H1 (cell line): ENCODE measurements around the gene SMIM9. TPM values are rescaled to one million over a fixed set of nuclear protein-coding genes. Genes with fewer than 3 reads are reported as not detected.
A peak's percentile ranks its signal among the peaks of the same experiment; 100 is the strongest.

Experiments
- CTCF ChIA-PET: fragments of 300-600 bp; sonication (Branson Sonifier 250); formaldehyde crosslinking; loops from one replicate; lab custom pipeline; 2021; ENCODE audit not compliant: partially characterized antibody; lab: Charles Lee
- POLR2A ChIA-PET: fragments of 300-600 bp; sonication (Branson Sonifier 250); formaldehyde crosslinking; loops from one replicate; lab custom pipeline; 2021; ENCODE audit warnings: inconsistent platforms; ENCODE audit not compliant: partially characterized antibody; lab: Charles Lee
- DNase-seq, 2 experiments: peaks; one replicate each; pipeline versions ENCODE4 v3.0.0 to v3.0.0-alpha.2; 2010 to 2022; ENCODE audit warnings: low spot score in 2 of 2, low read depth in 1 of 2, mixed read lengths in 1 of 2
- FAIRE-seq: peaks from 2 replicates; lab custom pipeline; 2011; peaks lifted over from hg19 to GRCh38; lab: Jason Lieb, UNC
- H2AFZ ChIP-seq: 2 replicates; pipeline ENCODE4 v1.8.1; 2012; ENCODE audit warnings: low read length, inconsistent platforms
- H2AK5ac ChIP-seq: 2 replicates; pipeline ENCODE4 v1.6.1; 2013; ENCODE audit warnings: low read depth, low read length
- H2BK120ac ChIP-seq: replicated peaks from 2 replicates; pipeline ENCODE3; 2013; ENCODE audit warnings: low read depth, low read length, inconsistent platforms
- H2BK12ac ChIP-seq: 2 replicates; pipeline ENCODE4 v1.6.1; 2013; ENCODE audit warnings: low read depth, low read length
- H2BK15ac ChIP-seq: 2 replicates; pipeline ENCODE4 v1.6.1; 2013; ENCODE audit warnings: low read length
- H2BK20ac ChIP-seq: 2 replicates; pipeline ENCODE4 v1.6.1; 2013; ENCODE audit warnings: low read length
- H2BK5ac ChIP-seq: 2 replicates; pipeline ENCODE4 v1.6.1; 2013; ENCODE audit warnings: low read depth, low read length
- H3K14ac ChIP-seq: 2 replicates; pipeline ENCODE4 v1.6.1; 2013; ENCODE audit warnings: inconsistent platforms; ENCODE audit not compliant: insufficient read length
- H3K18ac ChIP-seq: 2 replicates; pipeline ENCODE4 v1.6.1; 2013; ENCODE audit warnings: low read length; ENCODE audit errors: extremely low read depth
- H3K23ac ChIP-seq: 2 replicates; pipeline ENCODE4 v1.6.1; 2013; ENCODE audit warnings: inconsistent platforms; ENCODE audit not compliant: insufficient read length
- H3K23me2 ChIP-seq: 2 replicates; pipeline ENCODE4 v1.6.1; 2013; ENCODE audit warnings: low read depth, low read length
- H3K27ac ChIP-seq: 2 replicates; pipeline ENCODE4 v1.6.1; 2011; ENCODE audit warnings: low read depth, low read length, inconsistent platforms
- H3K27me3 ChIP-seq, 4 experiments: replicated peaks in 1 of 4; 1 replicate in 1 of 4; 2 replicates in 3 of 4; pipeline versions ENCODE4 v1.6.1 to v1.8.1; 2011 to 2013; ENCODE audit warnings: low read length in 3 of 4, mild to moderate bottlenecking in 3 of 4, inconsistent platforms in 2 of 4, mixed read lengths in 2 of 4, moderate library complexity in 1 of 4; ENCODE audit not compliant: control insufficient read depth in 3 of 4, insufficient read depth in 3 of 4; ENCODE audit errors: extremely low read depth in 1 of 4
- H3K36me3 ChIP-seq, 4 experiments: 2 replicates each; pipeline versions ENCODE4 v1.6.1 to v1.8.1; 2011 to 2013; ENCODE audit warnings: mild to moderate bottlenecking in 4 of 4, low read length in 3 of 4, moderate library complexity in 2 of 4, control low read depth in 1 of 4, inconsistent platforms in 1 of 4; ENCODE audit not compliant: insufficient read depth in 4 of 4, control insufficient read depth in 2 of 4
- H3K4ac ChIP-seq: replicated peaks from 2 replicates; pipeline ENCODE3; 2013; ENCODE audit warnings: low read length, low read depth, mixed read lengths, inconsistent platforms; ENCODE audit not compliant: insufficient read length
- H3K4me1 ChIP-seq, 4 experiments: replicated peaks in 1 of 4; 1 replicate in 1 of 4; 2 replicates in 3 of 4; pipeline versions ENCODE4 v1.6.1 to v1.8.1; 2011 to 2013; ENCODE audit warnings: low read length in 3 of 4, inconsistent platforms in 2 of 4, mixed read lengths in 1 of 4; ENCODE audit not compliant: insufficient read depth in 4 of 4, control insufficient read depth in 3 of 4
- H3K4me2 ChIP-seq, 2 experiments: 2 replicates each; pipeline versions ENCODE4 v1.6.1 to v1.8.1; 2011 to 2013; ENCODE audit warnings: low read depth in 2 of 2, low read length in 2 of 2, control low read depth in 1 of 2, inconsistent platforms in 1 of 2, mild to moderate bottlenecking in 1 of 2; ENCODE audit not compliant: insufficient read depth in 1 of 2
- H3K4me3 ChIP-seq, 4 experiments: fragments of 200-600, 300-600 bp in 1 of 4; sonication (generic), shearing (Covaris generic), sonication (Bioruptor Twin) in 1 of 4; 2 replicates each; pipeline versions ENCODE4 v1.5.1 to v1.8.1; 2011 to 2016; ENCODE audit warnings: low read length in 4 of 4, low read depth in 3 of 4, control low read depth in 2 of 4, inconsistent platforms in 2 of 4, mild to moderate bottlenecking in 2 of 4, mixed read lengths in 1 of 4, moderate library complexity in 1 of 4; ENCODE audit not compliant: insufficient read depth in 2 of 4; ENCODE audit errors: extremely low read depth in 1 of 4
- H3K56ac ChIP-seq: replicated peaks from 2 replicates; pipeline ENCODE3; 2013; ENCODE audit warnings: low read depth, mild to moderate bottlenecking, mixed read lengths, low read length, inconsistent platforms; ENCODE audit not compliant: insufficient read length
- H3K79me1 ChIP-seq: 2 replicates; pipeline ENCODE4 v1.6.1; 2013; ENCODE audit warnings: low read depth, low read length, control low read depth
- H3K79me2 ChIP-seq, 2 experiments: 2 replicates each; pipeline versions ENCODE4 v1.6.1 to v1.8.1; 2012 to 2013; ENCODE audit warnings: low read length in 2 of 2, mild to moderate bottlenecking in 2 of 2, inconsistent platforms in 1 of 2; ENCODE audit not compliant: insufficient read depth in 2 of 2, control insufficient read depth in 1 of 2
- H3K9ac ChIP-seq, 4 experiments: replicated peaks in 1 of 4; 1 replicate in 1 of 4; 2 replicates in 3 of 4; pipeline versions ENCODE4 v1.6.1 to v1.8.1; 2011 to 2013; ENCODE audit warnings: low read depth in 3 of 4, low read length in 3 of 4, control low read depth in 2 of 4, mild to moderate bottlenecking in 2 of 4, moderate library complexity in 2 of 4, inconsistent platforms in 1 of 4; ENCODE audit errors: extremely low read depth in 1 of 4
- H3K9me3 ChIP-seq, 2 experiments: 2 replicates each; pipeline versions ENCODE4 v1.6.1 to v1.8.1; 2012 to 2013; ENCODE audit warnings: mild to moderate bottlenecking in 2 of 2, moderate library complexity in 2 of 2, control low read depth in 1 of 2, inconsistent platforms in 1 of 2, low read depth in 1 of 2, low read length in 1 of 2, mixed read lengths in 1 of 2; ENCODE audit not compliant: insufficient read depth in 2 of 2
- H4K20me1 ChIP-seq, 2 experiments: replicated peaks in 1 of 2; 2 replicates each; pipeline versions ENCODE3 to v1.8.1; 2011 to 2013; ENCODE audit warnings: inconsistent platforms in 2 of 2, low read length in 2 of 2, mild to moderate bottlenecking in 1 of 2; ENCODE audit not compliant: insufficient read depth in 2 of 2, control insufficient read depth in 1 of 2
- H4K5ac ChIP-seq: 2 replicates; pipeline ENCODE4 v1.6.1; 2013; ENCODE audit warnings: low read length, low read depth, mixed read lengths, inconsistent platforms; ENCODE audit not compliant: insufficient read length
- H4K8ac ChIP-seq: 2 replicates; pipeline ENCODE4 v1.8.0; 2013; ENCODE audit warnings: mild to moderate bottlenecking, moderate library complexity, low read length, inconsistent platforms; ENCODE audit not compliant: insufficient read depth; ENCODE audit errors: extremely low read depth
- H4K91ac ChIP-seq: replicated peaks from 2 replicates; pipeline ENCODE3; 2013; ENCODE audit warnings: low read length, mixed read lengths, inconsistent platforms; ENCODE audit not compliant: insufficient read length
- CTCF ChIP-seq, 3 experiments: IDR thresholded peaks; 1 replicate in 2 of 3; 2 replicates in 1 of 3; pipeline versions ENCODE4 v1.5.1 to v1.6.1; 2011; ENCODE audit warnings: low read length in 3 of 3, mild to moderate bottlenecking in 3 of 3, inconsistent platforms in 2 of 3, low read depth in 1 of 3, moderate library complexity in 1 of 3; ENCODE audit not compliant: insufficient read depth in 1 of 3; ENCODE audit errors: control extremely low read depth in 1 of 3
- EGR1 ChIP-seq: IDR thresholded peaks from 2 replicates; pipeline ENCODE4 v1.6.1; 2011; ENCODE audit warnings: low read depth, low read length, borderline replicate concordance
- JUN ChIP-seq: IDR thresholded peaks from 2 replicates; pipeline ENCODE4 v1.6.1; 2011; ENCODE audit warnings: low read depth, mild to moderate bottlenecking, improper control_type of control experiment, low read length
- MAX ChIP-seq: IDR thresholded peaks from 2 replicates; pipeline ENCODE4 v1.6.1; 2012; ENCODE audit warnings: inconsistent platforms
- RAD21 ChIP-seq, 2 experiments: IDR thresholded peaks in 1 of 2; conservative IDR thresholded peaks in 1 of 2; 2 replicates each; pipeline ENCODE4 v1.6.1; 2011; ENCODE audit warnings: low read depth in 2 of 2, low read length in 2 of 2, improper control_type of control experiment in 1 of 2, inconsistent platforms in 1 of 2, mild to moderate bottlenecking in 1 of 2, moderate library complexity in 1 of 2
- SP1 ChIP-seq: IDR thresholded peaks from 2 replicates; pipeline ENCODE4 v1.6.1; 2011; ENCODE audit warnings: low read depth, low read length
- WGBS, 2 experiments: shearing (Covaris generic) in 1 of 2; methylation state at CpG; one replicate each; pipeline versions ENCODE4 v1.1.6 to v1.1.7; 2013 to 2015; ENCODE audit warnings: low lambda C conversion rate in 2 of 2, mixed read lengths in 2 of 2, inconsistent platforms in 1 of 2, low coverage in 1 of 2, missing lambda C conversion rate in 1 of 2; ENCODE audit not compliant: insufficient replicate concordance in 2 of 2, insufficient coverage in 1 of 2, insufficient read length in 1 of 2; ENCODE audit errors: extremely low coverage in 1 of 2, missing lambda C conversion rate in 1 of 2; 5-methylcytosine and 5-hydroxymethylcytosine counted together
- polyA plus RNA-seq, 7 experiments: library from polyadenylated mRNA; depleted of rRNA in 3 of 7; stranded (reverse) in 5 of 7; unstranded in 2 of 7; fragments of >200 nt in 5 of 7; fragments of 200-250 nt in 2 of 7; gene quantifications; 1 replicate in 5 of 7; 2 replicates in 1 of 7; 4 replicates in 1 of 7; pipeline versions ENCODE4 v1.2.1 to v1.2.3, GENCODE V29; 2011 to 2013; ENCODE audit warnings: missing spikeins in 2 of 7, mixed read lengths in 2 of 7
- total RNA-seq: library from RNA; stranded (reverse); fragmentation: NEBNext Ultra II Directional; extraction: Animal tissue kit (Norgen Biotek cat#: 25700); gene quantifications from 2 replicates; pipeline ENCODE4 v1.2.1, GENCODE V29; 2021

The SMIM9 gene
- total and polyA plus RNA-seq, 2 of the 8 experiments (the other 6 are each of a cell fraction or from before 2014, with no cell fraction given) = not detected

GRCh38 chrX:154829926-154830442 is 4.5 kb downstream of the SMIM9 start:
- no peaks in the 10 kb centered on the region for H3K79me2 ChIP-seq
- no peak overlapping the region for H3K14ac ChIP-seq
- H3K9ac ChIP-seq = no peak overlapping the region
- H2AK5ac ChIP-seq = no peak overlapping the region
- H2BK20ac ChIP-seq = no peak overlapping the region
- no peak overlapping the region for H3K56ac ChIP-seq
- WGBS, 2 experiments = 100% methylated on average over 1 of the region's 1 CpG; no CpG with 5 or more reads in 1 of the 2 experiments
- no peak overlapping the region for H2BK15ac ChIP-seq
- no peak overlapping the region for H3K4me2 ChIP-seq
- ChIA-PET POLR2A (interaction anchor here (1.1 kb wide), 1 partner anchor 52 kb away, joined by 3 read pairs; no protein-coding TSS in a partner anchor), CTCF (no interaction called here)
- no peaks in the 10 kb centered on the region for H3K79me1 ChIP-seq
- no peak overlapping the region; the same call in 1 of the 2 replicates for H2AFZ ChIP-seq
- H4K8ac ChIP-seq = no peak overlapping the region
- H4K20me1 ChIP-seq = no peaks in the 10 kb centered on the region
- FAIRE-seq (no peak), DNase-seq (no peak)
- no peak overlapping the region for H3K4ac ChIP-seq
- no peaks in the 10 kb centered on the region for H3K36me3 ChIP-seq
- H3K23me2 ChIP-seq = no peaks in the 10 kb centered on the region
- H4K91ac ChIP-seq = no peak overlapping the region
- no peak overlapping the region for H3K23ac ChIP-seq
- H3K27ac ChIP-seq = no peak overlapping the region
- no peak for TF ChIP-seq JUN
- TF ChIP-seq CTCF (IDR thresholded peaks at IDR 0.05; ENCODE audit: control extremely low read depth in 1 of 3, insufficient read depth in 1 of 3, low read depth in 1 of 3, low read length in 3 of 3) = peak in 1 of 3 experiments; percentile 26; a peak in 1 of 4 replicates
- no peak for TF ChIP-seq EGR1
- TF ChIP-seq RAD21 (IDR thresholded peaks at IDR 0.05 in 1 of 2, conservative IDR thresholded peaks at IDR 0.05 in 1 of 2; ENCODE audit: low read depth in 2 of 2, low read length in 2 of 2) = peak in 1 of 2 experiments; percentile 3; a peak in 1 of 4 replicates
- no peak for TF ChIP-seq SP1
- no peak for TF ChIP-seq MAX
- no peaks in the 10 kb centered on the region for H3K4me1 ChIP-seq
- no peak overlapping the region for H3K4me3 ChIP-seq
- no peak overlapping the region for H2BK120ac ChIP-seq
- no peak overlapping the region for H3K18ac ChIP-seq
- H3K27me3 ChIP-seq = no peaks in the 10 kb centered on the region
- H3K9me3 ChIP-seq = no peaks in the 10 kb centered on the region
- no peak overlapping the region for H2BK12ac ChIP-seq
- no peak overlapping the region for H2BK5ac ChIP-seq
- no peak overlapping the region for H4K5ac ChIP-seq
